ENCODE data around the gene PRKACA.
"Not testable (repeated sequence)": the region's sequence is repeated elsewhere in the genome, so short reads cannot be mapped to it uniquely, and the experiment has no call there.

Gene PRKACA

GRCh38 chr19:14147797-14148605 lies 30.4 kb upstream of the PRKACA start:
- DNase-seq (ENCODE audit: low read depth in 3 of 3): peak in 1 of 3 experiments; percentile 39

DNA sequence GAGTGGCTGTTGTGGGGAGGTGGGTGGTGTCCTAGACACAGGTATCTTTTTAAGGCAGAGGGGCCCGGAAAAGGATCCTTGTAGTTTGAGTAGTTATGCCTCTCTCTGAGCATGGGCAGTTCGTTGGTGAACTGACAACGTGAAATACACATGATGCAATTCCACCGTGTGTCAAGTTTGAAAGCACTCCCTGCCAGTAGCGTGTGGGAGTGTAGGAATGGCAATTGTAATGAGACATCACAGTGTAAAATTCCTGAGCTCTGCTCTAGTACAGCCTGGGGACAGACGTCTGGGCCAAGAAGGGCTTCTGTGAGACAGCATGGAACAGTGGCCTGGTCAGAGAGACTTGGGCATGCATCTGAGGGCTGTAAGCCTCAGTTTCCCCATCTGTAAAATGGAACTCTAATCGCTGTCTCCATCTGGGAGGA lies 29.2 kb upstream of the PRKACA start:
- DNase-seq (ENCODE audit: low read depth in 3 of 3): no peak

- not testable (repeated sequence) for DNase-seq (ENCODE audit: low read depth in 3 of 3)
These were observed 28.6 kb upstream of the PRKACA start for GRCh38 chr19:14146169-14146568.

DNA sequence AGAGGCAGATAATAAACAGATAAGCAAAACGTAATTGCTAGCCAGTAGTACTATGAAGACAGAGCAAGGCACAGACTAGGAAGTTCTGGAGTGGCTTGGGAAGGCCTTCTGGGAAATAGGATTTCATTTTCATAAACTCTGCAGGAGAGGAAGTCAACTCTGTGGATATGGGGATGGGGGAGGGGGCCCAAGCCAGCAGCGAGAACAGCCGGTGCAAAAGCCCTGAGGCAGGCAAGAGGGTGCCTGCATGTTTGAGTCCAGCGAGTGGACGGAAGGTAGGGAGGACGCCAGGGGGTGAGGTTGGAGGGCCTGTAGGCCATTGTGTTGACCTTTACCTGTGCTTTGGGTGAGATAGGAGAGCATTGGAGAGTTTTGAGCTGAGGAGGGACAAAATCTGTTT lies 27.8 kb upstream of the PRKACA start:
- DNase-seq (ENCODE audit: low read depth in 3 of 3): no peak

- DNase-seq (ENCODE audit: low read depth in 3 of 3): no peak
These were observed 25.0 kb upstream of the PRKACA start for GRCh38 chr19:14142262-14143190.

GRCh38 chr19:14141041-14141440 lies 23.5 kb upstream of the PRKACA start:
- DNase-seq (ENCODE audit: low read depth in 3 of 3): no peak

DNA sequence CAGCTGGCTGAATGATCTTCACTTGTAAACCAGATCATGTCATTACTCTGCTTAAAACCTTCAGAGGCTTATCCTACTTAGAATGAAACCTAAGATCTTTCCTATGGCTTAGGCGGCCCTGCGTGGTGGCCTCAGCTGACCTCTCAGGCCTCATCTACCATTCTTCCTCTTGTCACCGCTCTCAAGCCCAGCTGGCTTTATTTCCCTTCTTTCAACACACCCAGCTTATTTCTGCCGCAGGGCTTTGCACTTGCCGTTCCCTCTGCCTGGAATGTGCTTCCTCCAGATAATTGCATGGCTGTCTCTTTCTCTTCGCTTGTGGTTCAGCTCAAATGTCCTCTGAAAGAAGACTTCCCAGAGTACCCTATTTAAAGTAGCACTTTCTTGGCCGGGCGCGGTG lies 22.4 kb upstream of the PRKACA start:
- DNase-seq (ENCODE audit: low read depth in 3 of 3): no peak

DNA sequence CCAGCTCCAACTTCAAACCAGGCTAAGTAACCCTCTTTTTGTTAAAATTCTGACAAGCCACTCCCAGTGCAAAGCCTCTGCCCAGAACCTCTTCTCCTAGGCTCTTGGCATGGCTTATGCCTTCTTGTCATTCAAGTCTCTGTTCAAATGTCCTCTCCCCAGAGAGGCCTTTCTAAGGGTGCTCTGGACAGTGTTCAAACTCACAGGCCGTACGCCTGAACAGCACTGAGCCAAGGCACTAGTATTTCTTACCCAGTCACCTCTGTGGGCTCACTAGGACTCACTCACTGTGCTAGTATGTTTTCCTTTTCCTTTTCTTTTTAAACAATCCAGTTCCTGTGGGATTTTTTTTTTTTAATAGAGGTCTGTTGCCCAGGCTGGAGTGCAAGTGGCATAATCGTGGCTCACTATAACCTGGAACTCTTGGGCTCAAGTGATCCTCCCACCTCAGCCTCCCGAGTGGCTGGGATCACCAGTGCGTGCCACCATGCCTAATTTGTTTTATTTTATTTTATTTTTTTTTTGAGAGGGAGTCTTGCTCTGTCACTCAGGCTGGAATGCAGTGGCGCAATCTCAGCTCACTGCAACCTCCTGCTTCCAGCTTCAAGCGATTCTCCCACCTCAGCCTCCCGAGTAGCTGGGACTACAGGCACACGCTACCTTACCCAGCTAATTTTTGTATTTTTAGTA lies 21.2 kb upstream of the PRKACA start:
- no peak for DNase-seq (ENCODE audit: low read depth in 3 of 3)

DNA sequence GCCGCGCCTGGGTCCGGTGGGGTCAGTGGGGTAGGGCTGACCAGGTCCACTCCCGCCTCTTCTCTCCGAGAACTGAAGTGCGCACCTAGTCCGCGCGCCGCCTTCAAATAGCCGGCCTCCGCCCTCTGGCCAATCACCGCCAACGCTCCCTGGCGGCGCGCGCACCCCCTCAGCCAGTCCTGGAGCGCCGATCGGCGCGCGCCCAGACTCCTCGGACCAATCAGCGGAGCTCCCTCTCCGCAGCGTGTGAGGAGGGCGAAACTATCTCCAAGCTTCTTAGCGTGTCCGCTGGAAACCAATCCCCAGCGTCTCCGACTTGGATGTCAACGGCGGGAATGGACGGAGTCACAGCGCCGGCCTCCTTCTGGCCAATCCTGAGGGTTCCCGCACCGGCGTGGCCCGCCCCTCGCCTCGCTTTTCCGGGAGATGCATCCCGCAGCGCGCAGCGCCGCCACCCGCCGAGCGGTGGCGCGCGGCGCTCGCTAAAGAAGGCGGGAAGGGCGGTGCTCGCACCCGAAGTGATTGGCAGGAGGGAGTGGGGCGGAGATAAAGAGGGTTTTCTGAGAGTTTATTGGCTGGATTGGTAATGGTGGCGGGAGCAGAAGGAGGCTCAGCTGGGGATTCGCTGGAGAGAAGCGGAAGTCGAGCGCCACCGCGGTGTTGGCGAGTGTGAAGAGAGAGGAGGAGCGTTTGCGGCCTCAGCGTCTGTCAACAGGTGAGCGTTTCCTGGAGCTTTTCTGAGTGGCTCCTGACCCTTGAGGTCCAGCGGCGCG lies 19.1 kb upstream of the PRKACA start, which contains the start of gene ASF1B:
ASF1B (minus strand) TSS at position 81 of the 773 bp plus-strand sequence. CDS start 133 bp downstream, outside the sequence.
- DNase-seq (ENCODE audit: low read depth in 3 of 3): peak; percentile 89 to 94 (median 93)

DNA sequence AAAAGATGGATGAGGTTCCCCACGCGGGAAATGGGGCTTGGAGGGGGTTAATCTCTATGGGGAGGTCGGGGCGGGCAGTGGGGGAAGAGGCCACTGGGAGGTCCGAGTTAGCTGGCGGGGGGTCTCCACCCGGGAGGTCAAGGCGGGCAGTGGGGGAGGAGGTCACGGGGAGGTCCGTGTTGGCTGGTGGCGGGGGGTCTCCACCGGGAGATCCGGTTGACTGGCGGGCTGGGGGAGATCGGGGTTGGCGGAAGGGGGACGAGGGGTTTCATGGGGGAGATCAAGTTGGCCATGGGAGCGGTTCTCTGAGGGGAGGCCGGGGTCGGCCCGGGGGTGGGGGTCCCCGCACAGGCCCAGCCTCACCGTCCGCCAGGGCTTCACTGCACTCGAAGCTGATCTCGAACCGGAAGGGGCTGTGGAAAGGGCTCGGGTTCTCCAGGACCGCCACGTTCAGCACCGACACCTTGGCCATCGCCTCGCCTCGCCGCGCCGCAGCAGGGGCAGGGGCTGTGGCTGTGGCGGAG lies 18.5 kb upstream of the PRKACA start:
- DNase-seq (ENCODE audit: low read depth in 3 of 3): no peak

- no peak for DNase-seq (ENCODE audit: low read depth in 3 of 3)
These were observed 17.8 kb upstream of the PRKACA start for GRCh38 chr19:14135355-14135754.

- no peak for DNase-seq (ENCODE audit: low read depth in 3 of 3)
These were observed 10.5 kb upstream of the PRKACA start for GRCh38 chr19:14127929-14128509.

GRCh38 chr19:14127176-14127575 lies 9.6 kb upstream of the PRKACA start:
- DNase-seq (ENCODE audit: low read depth in 3 of 3): no peak

GRCh38 chr19:14122924-14123323 lies 5.4 kb upstream of the PRKACA start:
- DNase-seq (ENCODE audit: low read depth in 3 of 3): no peak

DNA sequence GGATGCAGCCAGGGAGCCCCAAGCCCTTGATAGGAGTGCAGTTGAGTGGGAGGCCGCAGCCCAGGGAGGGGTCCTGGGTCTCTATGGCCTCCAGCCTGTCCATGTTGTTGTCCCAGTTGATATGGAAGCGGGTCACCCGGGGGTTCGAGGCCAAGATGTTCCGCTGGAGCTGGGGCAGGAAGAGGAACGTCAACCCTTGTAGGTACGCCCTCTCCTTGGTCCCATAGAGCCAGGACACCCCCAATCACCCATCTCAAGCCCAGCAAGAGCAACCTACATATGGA lies 2.9 kb upstream of the PRKACA start:
- no peak for DNase-seq (ENCODE audit: low read depth in 3 of 3)

DNA sequence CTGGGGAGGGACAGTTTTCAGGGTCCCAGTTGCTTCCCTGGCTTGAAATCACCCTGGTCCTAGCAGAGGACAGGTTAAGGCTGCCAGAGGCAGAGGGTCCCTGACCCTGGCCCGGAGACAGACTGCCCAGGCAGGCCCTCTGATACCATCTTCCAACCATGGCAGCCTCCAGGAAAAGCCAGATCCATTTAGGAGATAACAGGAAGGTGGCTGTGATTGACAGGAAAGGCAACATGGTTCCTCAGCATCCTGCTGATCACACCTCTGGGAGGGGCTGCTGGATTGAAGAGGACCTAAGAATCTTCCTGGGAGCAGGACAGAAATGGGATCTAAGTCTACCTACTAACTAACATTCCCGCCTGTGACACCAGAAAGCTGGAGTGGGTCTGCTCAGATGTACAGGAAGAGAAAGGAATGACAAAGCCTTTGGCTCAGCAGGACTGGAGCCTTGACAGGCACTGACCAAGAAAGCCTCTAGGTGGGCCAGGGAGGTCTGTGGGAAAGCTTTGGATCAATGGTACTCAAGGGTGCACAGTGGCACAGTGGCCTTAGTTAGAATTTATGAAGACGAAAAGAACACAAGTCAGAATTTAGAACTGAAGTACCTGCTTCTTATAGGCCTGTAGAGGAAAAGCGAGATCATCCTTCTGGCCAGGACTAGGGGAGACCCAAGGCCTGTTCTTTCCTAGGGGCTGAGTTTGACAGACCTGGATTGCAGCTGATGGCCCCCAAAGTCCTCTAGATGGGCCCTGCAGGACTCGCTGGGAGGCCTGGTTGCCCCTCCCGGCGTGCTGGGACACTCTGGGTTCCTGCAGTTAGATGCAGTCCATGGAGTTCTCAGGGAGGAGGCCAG lies 2.3 kb upstream of the PRKACA start:
- DNase-seq (ENCODE audit: low read depth in 3 of 3): no peak

DNA sequence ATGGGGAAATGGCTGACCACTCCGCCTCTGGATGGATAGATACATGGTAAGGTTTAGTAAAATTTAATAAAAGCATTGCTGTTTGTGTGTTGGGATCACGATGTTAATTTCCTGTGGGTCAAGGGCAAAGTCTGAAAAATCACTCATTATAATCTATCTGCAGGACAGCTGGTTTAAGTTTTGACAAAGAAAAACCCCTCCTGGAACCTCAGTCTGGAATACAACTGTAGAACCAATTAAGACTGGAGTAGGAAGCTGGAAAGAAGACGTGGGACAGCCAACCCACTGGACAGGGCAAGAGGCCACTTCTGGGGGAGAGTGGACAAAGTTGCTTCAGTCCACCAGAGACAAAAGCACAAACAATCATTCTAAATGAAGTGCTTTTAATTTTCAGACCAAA lies 1.6 kb upstream of the PRKACA start:
- DNase-seq (ENCODE audit: low read depth in 3 of 3): no peak

DNA sequence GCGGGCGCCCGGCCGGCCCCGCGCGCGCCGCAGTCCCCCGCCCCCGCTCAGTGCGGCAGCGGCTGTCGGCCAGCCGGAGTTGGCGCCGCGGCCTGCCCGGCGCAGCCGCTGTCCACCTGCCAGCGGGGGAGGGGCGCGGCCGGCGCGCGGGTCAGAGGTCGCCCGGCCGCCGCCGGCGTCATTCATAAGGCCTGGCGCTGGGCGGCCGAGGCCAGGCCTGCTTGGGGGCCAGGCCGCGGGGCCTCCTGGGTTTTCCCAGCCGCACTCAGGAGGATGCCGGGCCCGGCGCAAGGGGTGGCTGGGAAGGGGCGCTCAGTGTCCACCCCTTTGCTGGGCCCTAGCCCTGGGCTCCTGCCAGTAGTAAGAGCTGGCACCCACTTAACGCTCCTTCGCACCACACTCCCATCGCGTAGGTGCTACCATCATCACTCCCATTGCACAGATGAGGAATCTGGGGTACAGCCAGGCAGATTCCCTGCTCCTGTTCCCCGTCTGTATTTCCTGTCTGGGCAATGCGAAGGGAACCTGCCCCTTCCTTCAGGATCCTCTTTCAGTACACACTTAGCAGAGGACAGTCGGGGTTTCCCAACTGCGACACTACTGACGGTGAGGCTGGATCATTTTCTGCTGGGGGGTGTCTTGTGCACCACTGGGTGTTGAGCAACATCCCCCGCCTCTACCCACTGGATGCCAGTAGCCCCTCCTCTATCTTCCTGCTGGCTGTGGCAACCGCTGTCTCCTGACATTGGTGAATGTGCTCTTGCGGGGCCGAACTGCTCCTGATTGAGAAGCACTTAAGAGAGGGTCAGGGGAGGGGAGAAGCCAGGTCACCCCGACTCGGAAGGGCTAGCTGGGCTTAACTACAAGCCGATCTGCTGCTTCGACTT lies 846 bp upstream of the PRKACA start:
- no peak for DNase-seq (ENCODE audit: low read depth in 3 of 3)
